Gastroesophageal sphincter (tissue), 4 donors: ENCODE data around the gene ZW10. TPM values are rescaled to one million over a fixed set of nuclear protein-coding genes. Genes with fewer than 3 reads are reported as not detected.

Experiments used
- ATAC-seq: fragments of 150-250 bp; one replicate; pipeline ENCODE4 v1.9.1; 2016; ENCODE audit warnings: mild to moderate bottlenecking, moderate library complexity
- H3K27ac ChIP-seq, 4 donors: fragments of 200-600 bp; sonication (generic) in 3 of 4; 1 replicate in 3 of 4; 2 replicates in 1 of 4; pipeline ENCODE4 v1.5.1; 2016 to 2019
- H3K27me3 ChIP-seq: fragments of 200-600 bp; sonication (generic); one replicate; pipeline ENCODE4 v1.5.1; 2019
- H3K36me3 ChIP-seq, 2 donors: fragments of 200-600 bp; sonication (generic); one replicate each; pipeline ENCODE4 v1.5.1; 2019; ENCODE audit warnings: control low read depth in 1 of 2
- H3K4me1 ChIP-seq, 3 donors: fragments of 200-600 bp; sonication (generic); 1 replicate in 2 of 3; 2 replicates in 1 of 3; pipeline ENCODE4 v1.5.1; 2016 to 2019; ENCODE audit warnings: control low read depth in 2 of 3
- H3K4me3 ChIP-seq, 2 donors: fragments of 200-600 bp; sonication (generic); one replicate each; pipeline ENCODE4 v1.5.1; 2019; ENCODE audit warnings: mild to moderate bottlenecking in 1 of 2, moderate library complexity in 1 of 2
- H3K9me3 ChIP-seq, 3 donors: fragments of 200-600 bp; sonication (generic); one replicate each; pipeline ENCODE4 v1.5.1; 2017 to 2019; ENCODE audit warnings: control low read depth in 2 of 3
- EP300 ChIP-seq: sonication (generic); formaldehyde crosslinking; IDR thresholded peaks from one replicate; pipeline ENCODE4 v1.6.1; 2017; ENCODE audit warnings: antibody characterized with exemption, mild to moderate bottlenecking
- POLR2A ChIP-seq, 2 donors: fragments of 450-650 bp; IDR thresholded peaks; one replicate each; pipeline ENCODE4 v1.6.1; 2017; ENCODE audit warnings: antibody characterized with exemption in 2 of 2, mild to moderate bottlenecking in 2 of 2, moderate library complexity in 1 of 2
- POLR2AphosphoS5 ChIP-seq: sonication (generic); formaldehyde crosslinking; IDR thresholded peaks from one replicate; pipeline ENCODE4 v1.6.1; 2017; ENCODE audit warnings: antibody characterized with exemption
- WGBS, 2 donors: methylation state at CpG; one replicate each; pipeline ENCODE4 v1.1.5; 2018; ENCODE audit warnings: low coverage in 1 of 2; 5-methylcytosine and 5-hydroxymethylcytosine counted together
- total RNA-seq, 4 donors: library from RNA; depleted of rRNA; stranded (reverse); fragments of >200 nt; gene quantifications; one replicate each; pipeline ENCODE4 v1.1.0, GENCODE V29; 2016
- TF ChIP-seq, protein P1 (sequence below), 4 experiments: fragments of 200-600 bp in 2 of 4; fragments of 450-650 bp in 2 of 4; sonication (generic) in 1 of 4; IDR thresholded peaks; one replicate each; pipeline ENCODE4 v1.5.1; 2017 to 2019; ENCODE audit warnings: antibody characterized with exemption in 4 of 4, mild to moderate bottlenecking in 2 of 4, moderate library complexity in 2 of 4

Gene ZW10, protein sequence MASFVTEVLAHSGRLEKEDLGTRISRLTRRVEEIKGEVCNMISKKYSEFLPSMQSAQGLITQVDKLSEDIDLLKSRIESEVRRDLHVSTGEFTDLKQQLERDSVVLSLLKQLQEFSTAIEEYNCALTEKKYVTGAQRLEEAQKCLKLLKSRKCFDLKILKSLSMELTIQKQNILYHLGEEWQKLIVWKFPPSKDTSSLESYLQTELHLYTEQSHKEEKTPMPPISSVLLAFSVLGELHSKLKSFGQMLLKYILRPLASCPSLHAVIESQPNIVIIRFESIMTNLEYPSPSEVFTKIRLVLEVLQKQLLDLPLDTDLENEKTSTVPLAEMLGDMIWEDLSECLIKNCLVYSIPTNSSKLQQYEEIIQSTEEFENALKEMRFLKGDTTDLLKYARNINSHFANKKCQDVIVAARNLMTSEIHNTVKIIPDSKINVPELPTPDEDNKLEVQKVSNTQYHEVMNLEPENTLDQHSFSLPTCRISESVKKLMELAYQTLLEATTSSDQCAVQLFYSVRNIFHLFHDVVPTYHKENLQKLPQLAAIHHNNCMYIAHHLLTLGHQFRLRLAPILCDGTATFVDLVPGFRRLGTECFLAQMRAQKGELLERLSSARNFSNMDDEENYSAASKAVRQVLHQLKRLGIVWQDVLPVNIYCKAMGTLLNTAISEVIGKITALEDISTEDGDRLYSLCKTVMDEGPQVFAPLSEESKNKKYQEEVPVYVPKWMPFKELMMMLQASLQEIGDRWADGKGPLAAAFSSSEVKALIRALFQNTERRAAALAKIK
- 10 to 100 TPM in 3 of 4 donors, 1 to 10 TPM in 1; 9.8 to 15.8 (median 13.0) TPM for total RNA-seq

- peaks cover 0 to 16% of the 10 kb centered on the region in 2 donors for H3K36me3 ChIP-seq
- peak within 1 kb of the TSS; percentile 63 to 77 for H3K4me3 ChIP-seq
- H3K9me3 ChIP-seq: no peaks in the 10 kb centered on the region
- peak; percentile 98 for ATAC-seq
- H3K27ac ChIP-seq: peak within 1 kb of the TSS; percentile 47 to 89 (median 86)
- peaks cover 3 to 22% (median 7%) of the 10 kb centered on the region in 3 donors for H3K4me1 ChIP-seq
- TF ChIP-seq, protein P1, sequence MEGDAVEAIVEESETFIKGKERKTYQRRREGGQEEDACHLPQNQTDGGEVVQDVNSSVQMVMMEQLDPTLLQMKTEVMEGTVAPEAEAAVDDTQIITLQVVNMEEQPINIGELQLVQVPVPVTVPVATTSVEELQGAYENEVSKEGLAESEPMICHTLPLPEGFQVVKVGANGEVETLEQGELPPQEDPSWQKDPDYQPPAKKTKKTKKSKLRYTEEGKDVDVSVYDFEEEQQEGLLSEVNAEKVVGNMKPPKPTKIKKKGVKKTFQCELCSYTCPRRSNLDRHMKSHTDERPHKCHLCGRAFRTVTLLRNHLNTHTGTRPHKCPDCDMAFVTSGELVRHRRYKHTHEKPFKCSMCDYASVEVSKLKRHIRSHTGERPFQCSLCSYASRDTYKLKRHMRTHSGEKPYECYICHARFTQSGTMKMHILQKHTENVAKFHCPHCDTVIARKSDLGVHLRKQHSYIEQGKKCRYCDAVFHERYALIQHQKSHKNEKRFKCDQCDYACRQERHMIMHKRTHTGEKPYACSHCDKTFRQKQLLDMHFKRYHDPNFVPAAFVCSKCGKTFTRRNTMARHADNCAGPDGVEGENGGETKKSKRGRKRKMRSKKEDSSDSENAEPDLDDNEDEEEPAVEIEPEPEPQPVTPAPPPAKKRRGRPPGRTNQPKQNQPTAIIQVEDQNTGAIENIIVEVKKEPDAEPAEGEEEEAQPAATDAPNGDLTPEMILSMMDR (IDR thresholded peaks at IDR 0.05): peak; percentile 69 to 83 (median 76)
- TF ChIP-seq POLR2A (IDR thresholded peaks at IDR 0.05) (peak in 1 of 2 donors; percentile 24), EP300 (no peak), POLR2AphosphoS5 (peak; percentile 79)
- no peaks in the 10 kb centered on the region for H3K27me3 ChIP-seq
- 0 to 1% methylated on average over 11 to 33 of the region's 46 CpGs for WGBS, 2 donors
Observed at GRCh38 chr11:113773416-113774173, at the start of gene ZW10. TSS of gene ZW10 (minus strand) at chr11:113773692. CDS start at chr11:113773666, 26 bp downstream.

GRCh38 chr11:113818426-113818825 lies 44.9 kb upstream of the ZW10 start:
- Histone ChIP-seq H3K9me3 (no peaks in the 10 kb centered on the region), H3K36me3 (peaks cover 0 to 84% of the 10 kb centered on the region in 2 donors), H3K27me3 (no peaks in the 10 kb centered on the region), H3K27ac (no peak overlapping the region), H3K4me1 (no peaks in the 10 kb centered on the region), H3K4me3 (no peak overlapping the region)
- ATAC-seq: no peak
- TF ChIP-seq POLR2AphosphoS5 (no peak), POLR2A (IDR thresholded peaks at IDR 0.05) (no peak), EP300 (no peak)
- TF ChIP-seq, protein P1 (IDR thresholded peaks at IDR 0.05): no peak
- WGBS, 2 donors: 100% methylated on average over 2 to 3 of the region's 3 CpGs

DNA sequence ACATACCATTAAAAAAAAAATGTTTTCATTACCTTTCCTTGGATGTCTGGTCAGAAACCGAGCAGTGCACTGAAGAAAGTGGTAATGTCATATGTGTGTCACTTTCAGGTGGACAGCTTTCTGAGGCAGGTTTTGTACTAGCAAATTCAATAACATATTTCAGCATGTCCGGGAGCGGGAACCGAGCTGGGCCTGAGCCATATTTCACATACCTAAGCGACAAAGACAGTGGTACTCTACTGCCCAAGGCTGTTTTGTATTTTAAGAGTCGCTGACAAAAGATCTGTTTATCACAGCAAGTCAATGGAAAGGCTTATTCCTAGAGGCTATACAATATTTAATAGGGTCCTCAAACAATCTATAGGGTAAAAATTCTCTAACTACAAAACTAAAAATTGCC lies 44.1 kb upstream of the ZW10 start:
- Histone ChIP-seq H3K4me3 (no peak overlapping the region), H3K36me3 (peaks cover 0 to 84% of the 10 kb centered on the region in 2 donors), H3K27ac (no peak overlapping the region), H3K27me3 (no peaks in the 10 kb centered on the region), H3K9me3 (no peaks in the 10 kb centered on the region), H3K4me1 (no peaks in the 10 kb centered on the region)
- WGBS, 2 donors: 89 to 95% methylated on average over 1 to 6 of the region's 6 CpGs
- no peak for ATAC-seq
- TF ChIP-seq POLR2A (IDR thresholded peaks at IDR 0.05) (no peak), POLR2AphosphoS5 (no peak), EP300 (no peak)
- TF ChIP-seq, protein P1 (IDR thresholded peaks at IDR 0.05): no peak

- H3K36me3 ChIP-seq: peaks cover 2 to 84% of the 10 kb centered on the region in 2 donors
- no peaks in the 10 kb centered on the region for H3K27me3 ChIP-seq
- no peak for ATAC-seq
- H3K27ac ChIP-seq: no peak overlapping the region
- H3K4me1 ChIP-seq: no peaks in the 10 kb centered on the region
- 100% methylated on average over 1 of the region's 1 CpG for WGBS, 2 donors
- no peak overlapping the region for H3K4me3 ChIP-seq
- TF ChIP-seq, protein P1 (IDR thresholded peaks at IDR 0.05): no peak
- TF ChIP-seq POLR2AphosphoS5: no peak
- no peak for TF ChIP-seq EP300
- no peak for TF ChIP-seq POLR2A (IDR thresholded peaks at IDR 0.05)
- no peaks in the 10 kb centered on the region for H3K9me3 ChIP-seq
Observed at GRCh38 chr11:113817162-113817561, 43.7 kb upstream of the ZW10 start.
